ENCODE measurements around the gene CACNA1D.
"Not testable (repeated sequence)": the region's sequence is repeated elsewhere in the genome, so short reads cannot be mapped to it uniquely, and the experiment has no call there.

Gene CACNA1D

DNA sequence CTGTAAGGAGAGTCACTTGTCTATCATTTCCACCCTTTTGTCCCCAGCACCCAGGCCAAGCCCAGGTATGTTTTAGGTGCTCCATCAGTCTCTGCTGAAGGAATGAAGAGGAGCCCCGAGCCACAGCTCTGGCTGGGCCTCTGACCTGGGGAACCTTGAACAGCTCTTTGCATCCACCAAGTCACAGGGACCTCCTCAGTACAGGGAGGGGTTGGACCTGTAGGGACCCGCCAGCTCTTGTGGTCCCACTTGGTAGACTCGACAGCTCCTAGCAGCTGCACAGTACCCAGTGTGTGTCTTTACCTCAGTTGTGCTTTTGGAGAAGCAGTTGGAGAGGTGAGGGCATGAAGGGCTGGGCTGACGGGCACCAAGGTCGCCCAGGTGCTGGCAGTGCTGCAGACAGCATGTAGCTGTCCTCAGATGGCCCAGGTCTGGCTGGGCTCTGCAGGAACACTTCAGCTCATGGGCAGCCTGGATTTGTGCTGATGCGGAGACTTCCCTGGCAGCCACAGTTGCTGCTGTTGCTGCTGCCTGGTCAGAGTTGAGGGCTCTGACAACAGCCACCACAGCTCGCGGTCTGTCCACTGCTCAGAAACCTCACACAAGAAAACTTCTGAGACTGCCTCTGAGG is 123.6 kb downstream of the CACNA1D start:
- no peak for DNase-seq

- no peak for DNase-seq
Observed at GRCh38 chr3:53618524-53618906, 124.1 kb downstream of the CACNA1D start.

GRCh38 chr3:53618936-53619335 is 124.5 kb downstream of the CACNA1D start:
- DNase-seq: no peak

GRCh38 chr3:53624061-53624857 is 129.8 kb downstream of the CACNA1D start:
- DNase-seq: no peak

- no peak for DNase-seq
Observed at GRCh38 chr3:53626876-53627275, 132.5 kb downstream of the CACNA1D start.

- no peak for DNase-seq
Observed at GRCh38 chr3:53628536-53629401, 134.4 kb downstream of the CACNA1D start.

GRCh38 chr3:53629402-53629723 is 135.0 kb downstream of the CACNA1D start:
- DNase-seq: no peak

DNA sequence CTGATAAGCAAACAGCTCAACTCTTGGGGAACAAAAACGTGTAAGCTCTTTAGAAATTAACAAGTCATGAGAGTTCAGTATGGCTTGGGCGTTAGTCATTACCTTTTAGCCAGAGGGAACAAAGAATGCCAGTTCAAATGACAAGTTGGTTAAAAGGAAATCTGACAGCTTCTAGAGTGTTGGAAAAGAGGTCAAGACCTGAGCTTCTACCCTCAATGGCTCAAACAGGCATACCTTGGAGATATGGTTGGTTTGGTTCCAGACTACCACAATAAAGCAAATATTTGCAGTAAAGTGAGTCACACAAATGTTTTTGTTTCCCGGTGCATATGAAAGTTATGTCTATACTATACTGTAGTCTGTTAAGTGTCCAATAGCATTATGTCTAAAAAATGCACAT is 136.1 kb downstream of the CACNA1D start:
- no peak for DNase-seq

DNA sequence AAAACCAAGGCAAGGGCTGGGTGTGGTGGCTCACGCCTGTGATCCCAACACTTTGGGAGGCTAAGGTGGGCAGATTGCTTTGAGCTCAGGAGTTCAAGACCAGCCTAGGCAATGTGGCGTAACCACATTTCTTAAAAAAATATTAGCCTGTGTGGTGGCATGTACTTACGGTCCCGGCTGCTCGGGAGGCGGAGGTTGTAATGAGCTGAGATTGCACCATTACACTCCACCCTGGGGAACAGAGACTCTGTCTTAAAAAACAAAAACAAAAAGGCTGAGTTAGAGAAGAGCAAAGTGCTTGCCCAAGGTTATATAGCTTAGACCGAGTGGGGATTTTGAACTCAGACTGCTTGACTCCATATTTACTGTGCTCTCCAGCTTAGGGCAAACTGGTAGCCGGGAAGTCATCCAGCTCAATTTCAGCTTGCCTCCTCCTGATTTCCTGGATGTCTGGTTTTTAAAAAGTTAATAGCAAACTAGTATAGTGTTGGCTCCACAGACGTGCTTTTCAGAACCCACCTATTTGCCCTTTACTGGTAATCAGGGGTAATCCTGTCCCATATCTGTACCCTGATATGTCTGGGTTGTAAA is 138.9 kb downstream of the CACNA1D start:
- no peak for DNase-seq

DNA sequence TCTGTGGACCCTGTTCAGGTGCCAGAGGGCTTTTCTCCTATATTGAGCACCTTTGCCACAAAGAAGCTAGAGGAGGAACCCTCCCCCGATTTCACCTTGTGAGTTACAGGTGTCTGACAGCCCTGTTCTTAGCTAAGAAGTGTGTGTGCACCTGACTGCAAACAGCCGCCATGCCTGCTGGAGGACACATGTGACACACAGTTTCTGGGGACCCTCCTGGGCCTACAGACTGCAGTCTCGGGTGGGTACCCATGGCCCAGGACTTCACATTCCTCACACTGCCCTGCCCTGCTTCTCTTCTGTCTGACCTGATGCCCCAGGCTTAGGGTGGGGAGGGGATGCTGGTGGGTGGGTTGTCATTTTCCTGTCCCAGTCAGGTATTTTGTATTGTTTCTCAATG is 140.6 kb downstream of the CACNA1D start:
- no peak for DNase-seq

DNA sequence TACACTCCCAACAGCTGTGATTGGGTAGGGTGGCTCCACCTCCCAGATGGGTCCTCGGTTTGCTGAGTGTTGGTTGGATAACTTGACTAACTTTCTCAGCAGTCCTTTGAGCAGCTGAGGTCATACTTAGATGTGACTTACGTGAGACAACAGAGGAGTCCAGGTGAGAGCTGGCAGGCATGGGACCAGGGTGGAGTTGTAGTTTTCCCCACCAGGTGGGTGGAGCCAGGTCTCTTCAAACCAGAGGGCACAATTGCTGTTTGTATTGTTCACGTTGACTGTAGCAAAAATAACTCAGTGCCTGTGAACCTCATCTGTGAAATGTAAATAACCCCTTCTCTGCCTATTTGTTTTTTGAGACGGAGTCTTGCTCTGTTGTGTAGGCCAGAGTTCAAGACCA is 144.4 kb downstream of the CACNA1D start:
- not testable (repeated sequence) for DNase-seq

- DNase-seq: no peak
Observed at GRCh38 chr3:53641397-53641796, 147.0 kb downstream of the CACNA1D start.

DNA sequence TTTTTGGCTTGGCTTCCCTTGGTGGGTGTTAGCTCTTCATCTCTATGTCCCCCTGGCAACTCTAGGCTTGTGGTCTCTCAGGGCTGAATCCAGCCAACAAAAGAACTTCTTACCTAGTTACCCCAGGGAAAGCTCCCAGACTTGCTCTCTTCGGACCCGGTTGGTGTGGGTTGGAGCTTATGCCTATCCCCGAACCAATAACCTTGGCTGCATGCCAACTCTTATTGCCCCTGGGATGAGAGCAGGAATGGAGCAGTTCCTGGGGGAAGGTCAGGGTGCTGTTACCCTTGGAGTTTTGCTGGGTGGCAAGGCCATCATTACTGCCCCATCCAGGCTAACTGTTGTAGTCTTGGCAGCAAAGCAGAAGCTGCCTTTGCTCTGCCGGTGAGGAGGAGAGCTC is 147.8 kb downstream of the CACNA1D start:
- DNase-seq: no peak

DNA sequence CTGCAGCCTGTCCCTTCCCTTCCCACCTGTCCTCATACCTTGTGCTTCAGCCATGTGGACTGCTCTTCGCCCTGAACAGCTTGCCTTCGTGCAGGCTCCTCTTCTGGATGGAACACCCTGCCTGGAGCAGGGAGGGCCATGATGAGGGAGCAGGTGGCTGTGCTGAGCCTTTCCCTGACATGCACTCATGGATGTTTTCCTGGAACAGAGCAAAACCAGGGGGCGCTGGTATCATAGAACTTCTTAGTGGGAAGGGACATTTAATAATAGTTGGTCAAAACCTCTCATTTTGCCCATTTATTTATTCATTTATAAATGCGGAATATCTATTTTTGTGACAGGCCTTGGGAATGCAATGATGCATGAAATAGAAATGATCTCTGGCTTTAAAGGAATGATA is 149.3 kb downstream of the CACNA1D start:
- DNase-seq: no peak

GRCh38 chr3:53645754-53646153 is 151.3 kb downstream of the CACNA1D start:
- no peak for DNase-seq

- no peak for DNase-seq
Observed at GRCh38 chr3:53646723-53647122, 152.3 kb downstream of the CACNA1D start.

DNA sequence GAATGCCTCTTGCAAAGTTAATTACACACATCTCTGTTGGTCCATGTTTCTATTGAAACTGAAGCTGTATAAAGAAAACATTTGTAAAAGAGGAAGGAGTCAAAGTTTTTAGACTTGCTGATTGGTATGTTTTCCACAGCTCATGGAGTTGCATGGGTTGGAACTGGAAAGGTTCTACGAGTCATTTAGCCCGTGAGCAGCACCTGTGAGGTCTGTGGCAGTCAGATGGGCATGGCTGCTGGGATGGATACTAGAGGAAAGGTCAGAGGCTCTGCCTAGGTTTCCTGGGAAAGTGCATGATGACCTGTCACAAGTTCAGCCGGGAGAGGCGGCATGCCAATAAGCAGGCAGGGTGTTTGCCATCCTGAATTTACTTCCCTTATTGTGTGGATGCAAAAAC is 155.4 kb downstream of the CACNA1D start:
- no peak for DNase-seq

DNA sequence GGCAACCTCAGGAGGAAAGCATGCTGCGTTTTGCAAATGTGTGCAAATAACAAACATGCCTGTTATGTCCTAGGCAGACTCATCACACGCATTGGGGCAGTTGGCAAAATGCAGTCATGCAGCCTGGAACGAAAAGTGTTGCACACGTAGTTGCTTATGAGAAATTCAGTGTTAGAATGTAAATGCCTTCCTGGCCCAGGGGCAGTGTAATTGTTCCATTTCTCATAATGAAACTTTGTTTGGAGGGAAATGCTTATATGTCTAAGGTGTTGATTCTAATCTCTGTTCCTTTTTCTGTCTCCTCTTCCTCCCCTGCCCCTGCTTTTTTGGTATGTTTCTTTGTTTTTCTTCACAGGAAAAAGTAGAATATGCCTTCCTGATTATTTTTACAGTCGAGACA is 156.0 kb downstream of the CACNA1D start:
- DNase-seq: no peak

DNA sequence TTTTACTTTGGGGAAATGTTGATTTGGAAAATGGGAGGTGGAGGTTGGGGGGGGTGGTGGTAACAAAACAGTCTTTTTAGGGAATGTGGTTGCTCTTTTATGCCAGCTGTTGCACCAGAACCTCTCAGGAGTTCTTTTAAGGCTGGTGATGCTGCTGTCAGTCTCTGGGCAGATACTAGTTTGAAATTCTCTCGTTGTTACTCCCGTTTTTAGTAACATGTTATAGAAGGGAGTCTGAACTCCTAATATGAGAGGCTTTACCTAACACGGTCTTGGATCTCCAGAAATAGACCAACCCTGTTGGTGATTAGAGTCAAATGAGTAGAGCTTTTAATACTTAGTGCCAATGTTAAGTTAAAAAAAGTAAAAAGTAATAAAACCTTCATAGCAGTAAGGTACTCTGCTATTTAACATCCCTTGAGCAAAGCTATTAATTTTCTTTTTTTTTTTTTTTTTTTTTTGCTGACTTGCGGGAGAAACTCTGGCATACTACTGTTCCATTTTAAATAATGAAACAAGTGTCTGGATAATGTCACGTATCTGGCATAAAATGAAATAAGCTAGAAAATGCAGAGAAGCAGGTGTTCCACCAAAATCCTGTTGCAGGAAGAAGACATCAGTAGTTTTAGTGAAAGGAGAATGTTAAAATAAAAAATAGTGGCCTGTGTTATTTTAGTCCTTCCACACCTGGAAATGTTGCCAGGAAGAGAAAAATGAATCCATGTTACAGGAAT is 156.7 kb downstream of the CACNA1D start:
- no peak for DNase-seq

DNA sequence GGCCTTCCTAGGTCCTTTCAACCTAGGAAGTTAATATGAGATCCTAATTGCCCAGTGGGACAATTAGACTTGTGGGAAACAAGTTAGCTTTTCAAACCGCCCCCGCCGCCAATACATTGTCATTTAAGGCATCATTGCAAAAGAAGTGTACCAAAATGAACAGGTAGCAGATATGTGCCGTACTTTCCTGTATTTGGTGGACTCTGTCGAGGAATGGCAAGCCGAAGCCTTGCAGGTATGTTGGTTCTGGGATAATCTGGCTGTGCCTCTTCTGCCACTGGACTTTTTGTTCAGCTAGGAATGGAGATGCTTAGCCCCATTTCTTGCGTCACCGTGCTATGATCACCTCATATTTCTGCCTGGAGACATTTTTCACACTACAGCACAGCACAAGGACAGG is 157.5 kb downstream of the CACNA1D start:
- no peak for DNase-seq

DNA sequence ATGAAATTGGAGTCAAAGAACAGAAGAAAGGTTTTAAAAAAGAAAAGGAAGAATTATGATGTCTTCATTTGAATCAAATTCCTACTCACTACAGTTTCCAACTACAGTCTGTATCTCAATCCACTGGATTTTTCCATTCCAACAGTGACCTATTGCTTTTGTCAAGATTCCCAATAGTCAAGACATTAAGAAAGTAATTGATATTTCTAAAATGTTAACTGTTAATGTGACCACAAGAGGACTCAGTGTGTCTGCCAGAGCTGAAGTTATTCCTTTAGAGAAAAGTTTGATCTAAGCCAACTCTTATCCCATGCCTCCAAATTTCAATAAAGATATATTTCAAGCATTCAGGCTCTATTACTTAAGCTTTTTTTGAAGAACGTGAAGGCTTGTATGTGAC is 163.2 kb downstream of the CACNA1D start:
- no peak for DNase-seq

DNA sequence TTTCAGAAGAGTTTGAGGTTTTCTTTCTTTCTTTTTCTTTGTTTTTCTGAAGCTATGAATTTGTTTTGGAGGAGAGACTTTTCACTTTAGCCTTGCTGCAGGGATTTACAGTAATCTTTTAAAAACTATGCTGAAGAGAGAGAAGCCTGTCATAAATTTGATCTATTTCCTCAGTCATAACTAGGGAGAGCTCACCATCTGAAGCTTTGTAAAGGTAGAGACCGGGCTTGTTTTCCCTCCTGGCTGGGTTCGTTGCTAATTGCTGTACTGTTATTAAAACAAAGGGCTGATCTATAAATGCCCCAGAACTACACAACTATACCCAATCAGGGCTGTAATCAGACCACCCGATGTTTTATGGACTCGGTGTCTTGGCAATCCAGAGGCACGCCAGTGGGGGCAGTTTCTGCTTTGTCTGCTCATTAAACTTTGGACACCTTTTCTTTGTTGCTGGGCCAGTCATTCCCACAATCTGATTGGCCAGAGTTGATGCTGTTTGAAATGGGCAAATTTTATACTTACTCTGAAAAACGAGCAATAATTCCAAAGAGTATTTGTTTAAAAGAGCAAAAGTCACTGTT is 164.3 kb downstream of the CACNA1D start:
- no peak for DNase-seq
